CD4-positive, alpha-beta T cell treated with Interleukin-6 at 100 ng/mL for 8 hours (primary cell): Measurements from ENCODE around the gene CMIP.

Experiments used
- DNase-seq: peaks from one replicate; pipeline ENCODE4 v3.0.0-alpha.2; 2020; ENCODE audit warnings: mixed read lengths, low spot score

The CMIP gene

GRCh38 chr16:81624760-81625543 lies 180.3 kb downstream of the CMIP start:
- no peak for DNase-seq

- no peak for DNase-seq
Measured at GRCh38 chr16:81625544-81626153, 181.0 kb downstream of the CMIP start.

- DNase-seq: no peak
Measured at GRCh38 chr16:81626181-81626674, 181.6 kb downstream of the CMIP start.

- no peak for DNase-seq
Measured at GRCh38 chr16:81627024-81627423, 182.4 kb downstream of the CMIP start.

GRCh38 chr16:81627729-81628244 lies 183.2 kb downstream of the CMIP start:
- DNase-seq: no peak

GRCh38 chr16:81629034-81629802 lies 184.6 kb downstream of the CMIP start:
- DNase-seq: no peak

GRCh38 chr16:81629896-81630634 lies 185.5 kb downstream of the CMIP start:
- DNase-seq: no peak

- DNase-seq: no peak
Measured at GRCh38 chr16:81630635-81631031, 186.0 kb downstream of the CMIP start.

- DNase-seq: peak; percentile 86
Measured at GRCh38 chr16:81632392-81633146, 188.0 kb downstream of the CMIP start.

- no peak for DNase-seq
Measured at GRCh38 chr16:81633147-81633619, 188.6 kb downstream of the CMIP start.

- DNase-seq: no peak
Measured at GRCh38 chr16:81633680-81634379, 189.2 kb downstream of the CMIP start.

GRCh38 chr16:81634380-81635062 lies 189.9 kb downstream of the CMIP start:
- DNase-seq: no peak

GRCh38 chr16:81635063-81635937 lies 190.7 kb downstream of the CMIP start:
- DNase-seq: no peak

- no peak for DNase-seq
Measured at GRCh38 chr16:81636298-81636993, 191.8 kb downstream of the CMIP start.

GRCh38 chr16:81637336-81638235 lies 193.0 kb downstream of the CMIP start:
- DNase-seq: no peak

GRCh38 chr16:81638286-81638945 lies 193.8 kb downstream of the CMIP start:
- DNase-seq: no peak
